ENCODE measurements around the gene UBE2Z.

GRCh38 chr17:48890086-48890485, 18.1 kb upstream of the UBE2Z start:
- TF ChIP-seq RNF2 (conservative IDR thresholded peaks at IDR 0.05; ENCODE audit: low read depth) (no peak), KLF9 (CRISPR knock-in tag; IDR thresholded peaks at IDR 0.05; ENCODE audit: low read depth) (no peak), ZNF761 (CRISPR knock-in tag; conservative IDR thresholded peaks at IDR 0.05) (no peak), ZNF776 (CRISPR knock-in tag; IDR thresholded peaks at IDR 0.05) (no peak), NFE2L1 (CRISPR knock-in tag; IDR thresholded peaks at IDR 0.05; ENCODE audit: borderline replicate concordance) (no peak), HNRNPH1 (optimal IDR thresholded peaks at IDR 0.05; ENCODE audit: low read depth, low read length) (no peak), REST (IDR thresholded peaks at IDR 0.05; ENCODE audit: borderline replicate concordance in 1 of 2, low read depth in 1 of 2, low read length in 2 of 2) (no peak), ZEB1 (IDR thresholded peaks at IDR 0.05; ENCODE audit: insufficient replicate concordance, low read depth) (no peak), EP300 (IDR thresholded peaks at IDR 0.05; ENCODE audit: low read depth in 2 of 2, low read length in 2 of 2) (no peak), EP300 (CRISPR knock-in tag; IDR thresholded peaks at IDR 0.05; ENCODE audit: borderline replicate concordance) (no peak), MAX (IDR thresholded peaks at IDR 0.05) (no peak), EZH2 (conservative IDR thresholded peaks at IDR 0.05; ENCODE audit: low read depth, low read length) (no peak)
- TF ChIP-seq, protein P1, sequence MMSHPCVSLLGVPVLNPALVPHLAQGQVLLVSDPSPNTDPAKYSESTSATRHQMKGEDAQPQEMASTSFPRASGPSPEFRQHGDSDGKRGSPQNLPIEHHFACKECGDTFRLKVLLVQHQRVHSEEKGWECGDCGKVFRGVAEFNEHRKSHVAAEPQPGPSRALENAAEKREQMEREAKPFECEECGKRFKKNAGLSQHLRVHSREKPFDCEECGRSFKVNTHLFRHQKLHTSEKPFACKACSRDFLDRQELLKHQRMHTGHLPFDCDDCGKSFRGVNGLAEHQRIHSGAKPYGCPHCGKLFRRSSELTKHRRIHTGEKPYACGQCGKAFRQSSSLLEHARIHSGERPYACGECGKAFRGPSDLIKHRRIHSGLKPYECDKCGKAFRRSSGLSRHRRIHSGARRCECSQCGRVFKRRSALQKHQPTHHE (CRISPR knock-in tag; IDR thresholded peaks at IDR 0.05; ENCODE audit: borderline replicate concordance), result no peak
- TF ChIP-seq, protein P2, sequence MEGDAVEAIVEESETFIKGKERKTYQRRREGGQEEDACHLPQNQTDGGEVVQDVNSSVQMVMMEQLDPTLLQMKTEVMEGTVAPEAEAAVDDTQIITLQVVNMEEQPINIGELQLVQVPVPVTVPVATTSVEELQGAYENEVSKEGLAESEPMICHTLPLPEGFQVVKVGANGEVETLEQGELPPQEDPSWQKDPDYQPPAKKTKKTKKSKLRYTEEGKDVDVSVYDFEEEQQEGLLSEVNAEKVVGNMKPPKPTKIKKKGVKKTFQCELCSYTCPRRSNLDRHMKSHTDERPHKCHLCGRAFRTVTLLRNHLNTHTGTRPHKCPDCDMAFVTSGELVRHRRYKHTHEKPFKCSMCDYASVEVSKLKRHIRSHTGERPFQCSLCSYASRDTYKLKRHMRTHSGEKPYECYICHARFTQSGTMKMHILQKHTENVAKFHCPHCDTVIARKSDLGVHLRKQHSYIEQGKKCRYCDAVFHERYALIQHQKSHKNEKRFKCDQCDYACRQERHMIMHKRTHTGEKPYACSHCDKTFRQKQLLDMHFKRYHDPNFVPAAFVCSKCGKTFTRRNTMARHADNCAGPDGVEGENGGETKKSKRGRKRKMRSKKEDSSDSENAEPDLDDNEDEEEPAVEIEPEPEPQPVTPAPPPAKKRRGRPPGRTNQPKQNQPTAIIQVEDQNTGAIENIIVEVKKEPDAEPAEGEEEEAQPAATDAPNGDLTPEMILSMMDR (CRISPR knock-in tag; IDR thresholded peaks at IDR 0.05), result no peak

All from HepG2 (cell line).